ENCODE results near the gene HLA-DMA. TPM values are rescaled to one million over a fixed set of nuclear protein-coding genes. Genes with fewer than 3 reads are reported as not detected.
"Not testable (repeated sequence)": the region's sequence is repeated elsewhere in the genome, so short reads cannot be mapped to it uniquely, and the experiment has no call there.

Gene HLA-DMA
- total RNA-seq, 1 experiment from 2014 or later = 2.8 TPM

DNA sequence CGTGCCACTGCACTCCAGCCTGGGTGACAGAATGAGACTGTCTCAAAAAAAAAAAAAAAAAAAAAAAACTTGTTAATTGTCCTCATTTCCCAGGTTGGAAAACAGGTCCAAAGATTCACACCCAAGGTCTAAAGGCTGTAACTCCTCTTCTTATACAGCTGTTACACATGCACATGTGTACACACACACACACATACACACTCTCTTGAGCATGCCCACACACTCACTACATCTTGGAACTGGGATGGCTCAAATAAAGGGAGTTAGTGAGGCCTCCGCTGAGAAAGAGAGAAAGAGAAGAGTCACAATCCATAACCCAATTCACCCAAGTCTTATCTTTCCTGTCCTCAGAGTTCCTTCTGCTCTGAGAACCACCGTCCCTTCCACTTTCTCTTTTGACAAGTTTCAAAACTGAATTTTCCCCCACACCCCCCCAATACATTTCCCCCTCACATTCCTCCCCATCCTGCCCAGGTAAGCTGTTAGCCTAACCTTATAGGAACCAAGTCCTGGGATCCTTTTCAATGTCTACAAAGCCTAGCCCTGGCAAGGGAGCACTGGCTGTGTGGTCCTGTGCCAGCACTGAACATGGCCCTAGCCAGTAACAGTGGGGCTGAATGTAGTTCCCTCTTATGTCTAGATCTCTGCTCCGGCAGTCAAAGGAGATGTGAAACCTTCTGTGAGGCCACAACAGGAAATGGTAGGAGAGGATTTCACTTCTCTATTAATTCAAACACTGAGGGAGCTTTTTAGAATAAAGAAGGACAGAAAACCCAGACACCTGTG, 8.8 kb downstream of the HLA-DMA start:
- ChIA-PET CTCF (interaction anchor here (0.6 to 1.4 kb wide), 2 partner anchors 11 to 393 kb away, joined by 3 to 4 read pairs; no protein-coding TSS in a partner anchor), POLR2A (interaction anchor here (0.6 to 0.7 kb wide), 4 partner anchors 24 to 328 kb away, joined by 4 to 13 read pairs (median 11); partner anchors contain the start of gene RPS18)
- H3K9me3 ChIP-seq (ENCODE audit: control insufficient read depth, insufficient read depth, low read depth, low read length) = no peaks in the 10 kb centered on the region
- TF ChIP-seq POLR2AphosphoS5 (IDR thresholded peaks at IDR 0.05; ENCODE audit: low read depth, low read length) (no peak), TCF7L2 (IDR thresholded peaks at IDR 0.05; ENCODE audit: low read depth, low read length) (no peak)
- DNase-seq (ENCODE audit: low read depth, low spot score) = no peak
- intact Hi-C loops (cut with micrococcal nuclease; ENCODE audit: unreplicated experiment) (no loop called here), in situ Hi-C loops (cut with HindIII; ENCODE audit: low pct_unique_long_range_greater_than_20kb, low sequenced_read_pairs) (no loop called here)
- no peaks in the 10 kb centered on the region for H3K4me1 ChIP-seq (ENCODE audit: control insufficient read depth, insufficient read depth, low read length)
- H3K36me3 ChIP-seq (ENCODE audit: control insufficient read depth, insufficient read depth, low read length) = no peaks in the 10 kb centered on the region
- H3K27me3 ChIP-seq (ENCODE audit: control insufficient read depth, insufficient read depth, low read length) = no peaks in the 10 kb centered on the region; the same call in 1 of the 2 replicates
- no peak overlapping the region for H3K4me3 ChIP-seq (ENCODE audit: low read depth in 2 of 2, low read length in 2 of 2)
- no peak overlapping the region for H3K27ac ChIP-seq (ENCODE audit: low read length)
- ATAC-seq = no peak
- no TSS peak for BruUV-seq (replicated peaks)

DNA sequence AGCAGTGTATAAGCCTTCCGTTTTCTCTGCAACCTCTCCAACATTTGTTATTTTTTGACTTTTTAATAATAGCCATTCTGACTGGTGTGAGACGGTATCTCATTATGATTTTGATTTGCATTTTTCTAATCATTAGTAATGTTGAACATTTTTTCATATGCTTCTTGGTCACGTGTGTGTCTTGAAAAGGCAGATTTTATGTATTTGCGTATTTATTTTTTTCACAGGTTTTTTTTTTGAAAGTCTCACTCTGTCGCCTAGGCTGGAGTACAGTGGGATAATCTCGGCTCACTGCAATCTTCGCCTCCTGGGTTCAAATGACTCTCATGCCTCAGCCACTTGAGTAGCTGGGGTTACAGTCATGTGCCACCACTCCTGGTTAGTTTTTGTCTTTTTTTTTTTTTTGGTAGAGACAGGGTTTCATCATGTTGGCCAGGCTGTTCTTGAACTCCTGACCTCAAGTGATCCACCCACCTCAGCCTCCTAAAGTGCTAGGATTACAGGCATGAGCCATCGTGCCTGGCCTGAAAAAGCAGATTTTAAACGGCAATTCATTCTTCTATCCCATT, 10.3 kb downstream of the HLA-DMA start:
- H3K27me3 ChIP-seq (ENCODE audit: control insufficient read depth, insufficient read depth, low read length); H3K4me3 ChIP-seq (ENCODE audit: low read depth in 2 of 2, low read length in 2 of 2); DNase-seq (ENCODE audit: low read depth, low spot score); H3K9me3 ChIP-seq (ENCODE audit: control insufficient read depth, insufficient read depth, low read depth, low read length); intact Hi-C loops (cut with micrococcal nuclease; ENCODE audit: unreplicated experiment); BruUV-seq (replicated peaks); H3K4me1 ChIP-seq (ENCODE audit: control insufficient read depth, insufficient read depth, low read length); ATAC-seq; H3K36me3 ChIP-seq (ENCODE audit: control insufficient read depth, insufficient read depth, low read length); H3K27ac ChIP-seq (ENCODE audit: low read length); in situ Hi-C loops (cut with HindIII; ENCODE audit: low pct_unique_long_range_greater_than_20kb, low sequenced_read_pairs): not testable (repeated sequence)
- ChIA-PET CTCF (interaction anchor here (1.0 to 1.6 kb wide), 3 partner anchors 11 to 42 kb away, joined by 3 to 4 read pairs (median 3); no protein-coding TSS in a partner anchor), POLR2A (interaction anchor here (0.9 kb wide), 1 partner anchor 85 kb away, joined by 3 read pairs; no protein-coding TSS in a partner anchor)

DNA sequence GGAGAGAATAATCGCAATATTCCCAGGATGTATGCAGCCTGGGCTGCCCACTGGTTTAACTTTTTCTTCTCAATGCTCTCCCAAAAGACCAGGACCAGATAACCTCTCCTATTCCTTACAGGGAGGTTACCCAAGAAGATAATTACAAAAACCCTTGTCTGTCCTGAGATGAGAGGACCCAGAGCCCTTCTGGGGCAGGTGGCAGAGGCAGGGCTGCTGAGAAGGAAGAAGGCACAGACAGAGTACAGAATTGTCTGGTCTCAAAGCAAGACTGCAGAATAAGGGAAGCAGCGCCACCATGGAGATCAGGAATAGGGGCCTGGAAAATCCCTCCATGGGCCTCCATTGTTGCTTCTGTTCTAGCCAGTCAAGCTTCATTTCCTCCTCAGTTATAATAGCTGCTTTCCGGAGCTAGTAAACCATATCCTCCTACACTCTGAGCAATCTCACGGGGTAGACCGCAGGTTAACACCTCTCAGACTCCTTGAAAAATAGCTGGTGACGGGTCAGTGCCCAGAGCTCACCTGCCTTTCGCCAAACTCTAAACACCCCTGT, 11.6 kb downstream of the HLA-DMA start:
- ChIA-PET POLR2A (no interaction called here), CTCF (interaction anchor here (0.9 to 1.6 kb wide), 2 partner anchors 43 to 73 kb away, joined by 3 read pairs; no protein-coding TSS in a partner anchor)
- Histone ChIP-seq H3K4me1 (ENCODE audit: control insufficient read depth, insufficient read depth, low read length) (no peaks in the 10 kb centered on the region), H3K27me3 (ENCODE audit: control insufficient read depth, insufficient read depth, low read length) (no peaks in the 10 kb centered on the region; the same call in 1 of the 2 replicates), H3K27ac (ENCODE audit: low read length) (no peak overlapping the region), H3K36me3 (ENCODE audit: control insufficient read depth, insufficient read depth, low read length) (no peaks in the 10 kb centered on the region), H3K4me3 (ENCODE audit: low read depth in 2 of 2, low read length in 2 of 2) (no peak overlapping the region; a peak in 1 of 4 replicates), H3K9me3 (ENCODE audit: control insufficient read depth, insufficient read depth, low read depth, low read length) (no peaks in the 10 kb centered on the region)
- DNase-seq (ENCODE audit: low read depth, low spot score) (no peak), ATAC-seq (peak; percentile 39)
- in situ Hi-C loops (cut with HindIII; ENCODE audit: low pct_unique_long_range_greater_than_20kb, low sequenced_read_pairs) = no loop called here
- intact Hi-C loops (cut with micrococcal nuclease; ENCODE audit: unreplicated experiment) = no loop called here
- TF ChIP-seq, protein P1, sequence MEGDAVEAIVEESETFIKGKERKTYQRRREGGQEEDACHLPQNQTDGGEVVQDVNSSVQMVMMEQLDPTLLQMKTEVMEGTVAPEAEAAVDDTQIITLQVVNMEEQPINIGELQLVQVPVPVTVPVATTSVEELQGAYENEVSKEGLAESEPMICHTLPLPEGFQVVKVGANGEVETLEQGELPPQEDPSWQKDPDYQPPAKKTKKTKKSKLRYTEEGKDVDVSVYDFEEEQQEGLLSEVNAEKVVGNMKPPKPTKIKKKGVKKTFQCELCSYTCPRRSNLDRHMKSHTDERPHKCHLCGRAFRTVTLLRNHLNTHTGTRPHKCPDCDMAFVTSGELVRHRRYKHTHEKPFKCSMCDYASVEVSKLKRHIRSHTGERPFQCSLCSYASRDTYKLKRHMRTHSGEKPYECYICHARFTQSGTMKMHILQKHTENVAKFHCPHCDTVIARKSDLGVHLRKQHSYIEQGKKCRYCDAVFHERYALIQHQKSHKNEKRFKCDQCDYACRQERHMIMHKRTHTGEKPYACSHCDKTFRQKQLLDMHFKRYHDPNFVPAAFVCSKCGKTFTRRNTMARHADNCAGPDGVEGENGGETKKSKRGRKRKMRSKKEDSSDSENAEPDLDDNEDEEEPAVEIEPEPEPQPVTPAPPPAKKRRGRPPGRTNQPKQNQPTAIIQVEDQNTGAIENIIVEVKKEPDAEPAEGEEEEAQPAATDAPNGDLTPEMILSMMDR (IDR thresholded peaks at IDR 0.05) = no peak
- TF ChIP-seq POLR2AphosphoS5 (IDR thresholded peaks at IDR 0.05; ENCODE audit: low read depth, low read length) (no peak), SIN3A (IDR thresholded peaks at IDR 0.05; ENCODE audit: borderline replicate concordance, insufficient read depth, low read depth, low read length) (no peak), TCF7L2 (IDR thresholded peaks at IDR 0.05; ENCODE audit: low read depth, low read length) (no peak)
- TF ChIP-seq, protein P2, sequence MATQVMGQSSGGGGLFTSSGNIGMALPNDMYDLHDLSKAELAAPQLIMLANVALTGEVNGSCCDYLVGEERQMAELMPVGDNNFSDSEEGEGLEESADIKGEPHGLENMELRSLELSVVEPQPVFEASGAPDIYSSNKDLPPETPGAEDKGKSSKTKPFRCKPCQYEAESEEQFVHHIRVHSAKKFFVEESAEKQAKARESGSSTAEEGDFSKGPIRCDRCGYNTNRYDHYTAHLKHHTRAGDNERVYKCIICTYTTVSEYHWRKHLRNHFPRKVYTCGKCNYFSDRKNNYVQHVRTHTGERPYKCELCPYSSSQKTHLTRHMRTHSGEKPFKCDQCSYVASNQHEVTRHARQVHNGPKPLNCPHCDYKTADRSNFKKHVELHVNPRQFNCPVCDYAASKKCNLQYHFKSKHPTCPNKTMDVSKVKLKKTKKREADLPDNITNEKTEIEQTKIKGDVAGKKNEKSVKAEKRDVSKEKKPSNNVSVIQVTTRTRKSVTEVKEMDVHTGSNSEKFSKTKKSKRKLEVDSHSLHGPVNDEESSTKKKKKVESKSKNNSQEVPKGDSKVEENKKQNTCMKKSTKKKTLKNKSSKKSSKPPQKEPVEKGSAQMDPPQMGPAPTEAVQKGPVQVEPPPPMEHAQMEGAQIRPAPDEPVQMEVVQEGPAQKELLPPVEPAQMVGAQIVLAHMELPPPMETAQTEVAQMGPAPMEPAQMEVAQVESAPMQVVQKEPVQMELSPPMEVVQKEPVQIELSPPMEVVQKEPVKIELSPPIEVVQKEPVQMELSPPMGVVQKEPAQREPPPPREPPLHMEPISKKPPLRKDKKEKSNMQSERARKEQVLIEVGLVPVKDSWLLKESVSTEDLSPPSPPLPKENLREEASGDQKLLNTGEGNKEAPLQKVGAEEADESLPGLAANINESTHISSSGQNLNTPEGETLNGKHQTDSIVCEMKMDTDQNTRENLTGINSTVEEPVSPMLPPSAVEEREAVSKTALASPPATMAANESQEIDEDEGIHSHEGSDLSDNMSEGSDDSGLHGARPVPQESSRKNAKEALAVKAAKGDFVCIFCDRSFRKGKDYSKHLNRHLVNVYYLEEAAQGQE (IDR thresholded peaks at IDR 0.05; ENCODE audit: insufficient read depth in 1 of 2, low read depth in 2 of 2, low read length in 1 of 2) = no peak
- no TSS peak for BruUV-seq (replicated peaks)
